Sigmoid colon (tissue), 4 donors: Measurements from ENCODE around the gene COMP.

Experiments used
- CTCF ChIP-seq, 4 experiments: fragments of 450-650 bp in 3 of 4; fragments of 200-600 bp in 1 of 4; IDR thresholded peaks; one replicate each; pipeline ENCODE4 v1.5.1; 2016 to 2019; ENCODE audit warnings: antibody characterized with exemption in 4 of 4, mild to moderate bottlenecking in 3 of 4, moderate library complexity in 2 of 4
- POLR2A ChIP-seq, 2 donors: fragments of 450-650 bp; IDR thresholded peaks; one replicate each; pipeline ENCODE4 v1.6.1; 2016; ENCODE audit warnings: antibody characterized with exemption in 2 of 2, mild to moderate bottlenecking in 2 of 2, moderate library complexity in 2 of 2
- POLR2AphosphoS5 ChIP-seq, 4 donors: sonication (generic); formaldehyde crosslinking; IDR thresholded peaks; one replicate each; pipeline ENCODE4 v1.6.1; 2017; ENCODE audit warnings: antibody characterized with exemption in 4 of 4

DNA sequence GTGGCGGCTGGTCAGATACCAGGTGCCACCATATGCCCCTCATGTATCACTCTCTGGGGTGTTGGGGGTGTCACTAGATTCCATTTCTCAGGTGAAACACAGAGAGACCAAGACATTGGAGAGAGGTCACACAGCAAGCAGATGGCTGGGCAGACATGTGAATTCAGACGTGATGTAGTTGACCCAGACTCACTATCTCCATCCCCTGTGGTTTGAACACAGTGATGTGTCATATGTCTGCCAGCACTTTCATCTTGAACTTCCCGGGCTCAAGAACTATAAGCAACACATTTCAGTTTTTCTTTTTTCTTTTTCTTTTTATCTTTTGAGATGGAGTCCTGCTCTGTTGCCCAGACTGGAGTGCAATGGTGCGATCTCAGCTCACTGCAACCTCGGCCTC, 24.6 kb upstream of the COMP start:
- no peak for TF ChIP-seq POLR2A (IDR thresholded peaks at IDR 0.05)
- no peak for TF ChIP-seq POLR2AphosphoS5 (IDR thresholded peaks at IDR 0.05)
- no peak for TF ChIP-seq CTCF (IDR thresholded peaks at IDR 0.05)
